Right lobe of liver (tissue), 6 donors: ENCODE measurements around the gene HOPX. TPM values are rescaled to one million over a fixed set of nuclear protein-coding genes. Genes with fewer than 3 reads are reported as not detected.

Experiments used
- ATAC-seq, 4 donors: fragments of 200-7000 bp; cut with Tn5 transposase; one replicate each; pipeline ENCODE4 v1.9.1; 2020; ENCODE audit warnings: mild to moderate bottlenecking in 4 of 4, moderate library complexity in 4 of 4
- DNase-seq, 3 donors: peaks; one replicate each; pipeline ENCODE4 v3.0.0-alpha.2; 2020
- H3K27ac ChIP-seq, 3 donors: fragments of 200-600 bp; one replicate each; pipeline ENCODE4 v1.8.0; 2022
- H3K27me3 ChIP-seq, 2 donors: fragments of 200-600 bp; one replicate each; pipeline ENCODE4 v1.8.0; 2022
- H3K36me3 ChIP-seq, 4 donors: fragments of 200-600 bp; sonication (generic) in 1 of 4; one replicate each; pipeline versions ENCODE4 v1.5.1 to v1.8.0; 2017 to 2022; ENCODE audit warnings: control low read depth in 1 of 4
- H3K4me1 ChIP-seq, 4 donors: fragments of 200-600 bp; sonication (generic) in 1 of 4; one replicate each; pipeline versions ENCODE4 v1.5.1 to v1.8.0; 2017 to 2022; ENCODE audit warnings: control low read depth in 1 of 4
- H3K4me3 ChIP-seq, 3 donors: fragments of 200-600 bp; one replicate each; pipeline ENCODE4 v1.8.0; 2022
- H3K9me3 ChIP-seq, 4 donors: fragments of 200-600 bp; sonication (generic) in 1 of 4; one replicate each; pipeline versions ENCODE4 v1.5.1 to v1.8.0; 2017 to 2022; ENCODE audit warnings: control low read depth in 1 of 4
- POLR2A ChIP-seq: fragments of 450-650 bp; IDR thresholded peaks from one replicate; pipeline ENCODE4 v1.6.1; 2017; ENCODE audit warnings: antibody characterized with exemption, mild to moderate bottlenecking
- WGBS: methylation state at CpG from one replicate; pipeline ENCODE4 v1.1.6; 2018; ENCODE audit warnings: low coverage, low lambda C conversion rate; ENCODE audit not compliant: insufficient coverage; ENCODE audit errors: missing lambda C conversion rate; 5-methylcytosine and 5-hydroxymethylcytosine counted together
- intact Hi-C, 2 donors: fragments of 100-400 bp; cut with DNase I; formaldehyde crosslinking; loops; one replicate each; pipeline versions ENCODE4 v1.11.2 to v1.14.1; 2022
- total RNA-seq, 6 experiments: library from RNA; depleted of rRNA in 2 of 6; stranded (reverse); fragments of >200 nt in 2 of 6; fragmentation: NEBNext Ultra II Directional in 3 of 6; extraction: Animal tissue kit (Norgen Biotek cat#: 25700) in 3 of 6; gene quantifications; one replicate each; pipeline versions ENCODE4 v1.1.0 to v1.2.4, GENCODE V29; 2016 to 2023
- TF ChIP-seq, protein P1 (sequence below), 4 donors: fragments of 200-600 bp in 3 of 4; fragments of 450-650 bp in 1 of 4; IDR thresholded peaks; one replicate each; pipeline versions ENCODE4 v1.5.1 to v1.8.0; 2016 to 2022; ENCODE audit warnings: antibody characterized with exemption in 4 of 4, mild to moderate bottlenecking in 2 of 4
- donor health status: DM: no; HTN: yes; CAD: no.
- donor health status: DM: no; HTN: no; CAD: no.
- donor health status: DM: no; HTN: no; CAD: no.
- donor health status: DM: no; HTN: yes; CAD: no.
- donor health status: DM: no; HTN: yes; CAD: no.

The HOPX gene
- total RNA-seq, 6 experiments from 2014 or later = 0.27 to 0.80 (median 0.42) TPM; not detected in 3

DNA sequence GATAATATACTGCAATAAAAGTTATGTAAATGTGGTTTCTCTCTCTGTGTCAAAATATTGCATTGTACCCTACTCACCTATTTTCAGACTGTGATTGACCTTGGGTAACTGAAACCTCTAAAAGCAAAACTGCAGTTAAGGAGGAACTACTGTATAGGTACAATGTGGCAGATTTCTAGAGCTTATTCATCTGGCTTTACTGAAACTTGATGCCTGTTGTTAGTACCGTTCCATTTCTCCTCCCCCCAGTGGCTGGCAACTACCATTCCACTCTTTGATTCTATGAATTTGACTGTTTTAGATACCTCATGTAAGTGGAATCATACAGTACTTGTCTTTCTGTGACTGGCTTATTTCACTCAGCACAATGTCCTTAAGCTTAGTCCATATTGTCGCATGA lies 61.9 kb downstream of the HOPX start:
- WGBS = 50% methylated on average over 2 of the region's 2 CpGs
- intact Hi-C loops = no loop called here
- ATAC-seq (no peak), DNase-seq (no peak)
- Histone ChIP-seq H3K36me3 (no peaks in the 10 kb centered on the region), H3K4me3 (no peak overlapping the region), H3K4me1 (no peaks in the 10 kb centered on the region), H3K27ac (no peak overlapping the region), H3K9me3 (no peaks in the 10 kb centered on the region), H3K27me3 (no peaks in the 10 kb centered on the region)
- no peak for TF ChIP-seq POLR2A
- TF ChIP-seq, protein P1, sequence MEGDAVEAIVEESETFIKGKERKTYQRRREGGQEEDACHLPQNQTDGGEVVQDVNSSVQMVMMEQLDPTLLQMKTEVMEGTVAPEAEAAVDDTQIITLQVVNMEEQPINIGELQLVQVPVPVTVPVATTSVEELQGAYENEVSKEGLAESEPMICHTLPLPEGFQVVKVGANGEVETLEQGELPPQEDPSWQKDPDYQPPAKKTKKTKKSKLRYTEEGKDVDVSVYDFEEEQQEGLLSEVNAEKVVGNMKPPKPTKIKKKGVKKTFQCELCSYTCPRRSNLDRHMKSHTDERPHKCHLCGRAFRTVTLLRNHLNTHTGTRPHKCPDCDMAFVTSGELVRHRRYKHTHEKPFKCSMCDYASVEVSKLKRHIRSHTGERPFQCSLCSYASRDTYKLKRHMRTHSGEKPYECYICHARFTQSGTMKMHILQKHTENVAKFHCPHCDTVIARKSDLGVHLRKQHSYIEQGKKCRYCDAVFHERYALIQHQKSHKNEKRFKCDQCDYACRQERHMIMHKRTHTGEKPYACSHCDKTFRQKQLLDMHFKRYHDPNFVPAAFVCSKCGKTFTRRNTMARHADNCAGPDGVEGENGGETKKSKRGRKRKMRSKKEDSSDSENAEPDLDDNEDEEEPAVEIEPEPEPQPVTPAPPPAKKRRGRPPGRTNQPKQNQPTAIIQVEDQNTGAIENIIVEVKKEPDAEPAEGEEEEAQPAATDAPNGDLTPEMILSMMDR (IDR thresholded peaks at IDR 0.05) = no peak

DNA sequence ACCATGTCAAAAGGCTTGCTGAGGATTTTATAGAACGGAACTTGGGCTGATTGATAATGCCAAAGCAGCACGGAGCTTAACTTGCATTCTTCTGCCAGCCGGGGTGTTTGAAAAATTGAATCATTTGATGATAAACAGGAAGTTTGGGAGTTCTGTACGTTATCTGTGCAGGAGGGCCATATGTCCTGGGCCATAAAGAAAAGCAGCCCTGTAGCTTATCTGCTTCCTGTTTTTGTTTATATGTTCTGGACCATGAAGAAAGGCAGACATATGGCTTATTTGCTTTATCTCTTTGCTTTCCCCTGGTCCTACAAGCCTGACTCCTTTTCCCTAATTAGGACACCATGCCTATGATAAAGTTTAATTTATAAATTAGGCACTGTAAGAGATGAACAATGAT lies 62.4 kb downstream of the HOPX start:
- Histone ChIP-seq H3K27me3 (no peaks in the 10 kb centered on the region), H3K36me3 (no peaks in the 10 kb centered on the region), H3K4me3 (no peak overlapping the region), H3K9me3 (no peaks in the 10 kb centered on the region), H3K4me1 (no peaks in the 10 kb centered on the region), H3K27ac (no peak overlapping the region)
- intact Hi-C loops = no loop called here
- ATAC-seq = no peak
- no peak for DNase-seq
- TF ChIP-seq, protein P1 (IDR thresholded peaks at IDR 0.05) = no peak
- TF ChIP-seq POLR2A = no peak
- 31% methylated on average over 4 of the region's 4 CpGs for WGBS

DNA sequence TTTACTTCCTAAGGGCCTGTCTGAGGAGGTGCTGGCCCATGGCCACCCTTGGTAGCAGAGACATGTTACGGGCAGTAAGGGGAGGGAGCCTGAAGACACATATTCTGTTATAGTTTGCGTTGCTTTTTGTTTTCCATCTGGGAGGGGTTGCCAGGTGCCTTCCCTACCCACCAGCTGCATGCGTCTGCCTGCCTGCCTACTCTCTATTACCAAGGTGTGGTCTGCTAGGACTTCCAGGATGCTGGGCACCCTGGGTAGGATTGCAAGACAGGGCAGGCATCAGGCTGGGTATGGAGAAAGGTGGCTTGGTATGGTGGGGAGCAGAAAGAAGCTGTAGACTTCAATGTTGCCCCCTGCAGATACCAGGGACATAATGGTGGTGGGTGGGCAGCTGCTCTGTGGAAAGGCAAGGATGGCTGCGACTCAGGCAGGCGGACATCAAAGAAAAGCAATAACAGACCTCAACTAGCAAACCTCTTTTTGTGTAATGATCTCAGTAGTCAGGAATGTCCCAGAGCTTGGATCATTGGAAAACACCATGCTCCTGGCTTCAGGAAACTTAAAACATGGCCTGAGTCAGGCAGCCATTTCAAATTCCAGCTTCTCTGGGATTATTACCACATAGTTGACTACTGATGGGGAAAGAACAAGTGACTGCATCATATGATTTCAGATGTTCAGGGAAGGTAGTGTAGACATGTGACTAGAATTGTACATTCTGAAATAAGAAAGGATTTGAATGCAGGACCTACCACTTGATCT lies 67.8 kb downstream of the HOPX start:
- Histone ChIP-seq H3K4me1 (no peaks in the 10 kb centered on the region), H3K27ac (no peak overlapping the region), H3K36me3 (no peaks in the 10 kb centered on the region), H3K27me3 (no peaks in the 10 kb centered on the region), H3K4me3 (no peak overlapping the region), H3K9me3 (no peaks in the 10 kb centered on the region)
- intact Hi-C loops = no loop called here
- no peak for TF ChIP-seq POLR2A
- TF ChIP-seq, protein P1 (IDR thresholded peaks at IDR 0.05) = no peak
- DNase-seq (no peak), ATAC-seq (no peak)
- WGBS = 73% methylated on average over 5 of the region's 5 CpGs

DNA sequence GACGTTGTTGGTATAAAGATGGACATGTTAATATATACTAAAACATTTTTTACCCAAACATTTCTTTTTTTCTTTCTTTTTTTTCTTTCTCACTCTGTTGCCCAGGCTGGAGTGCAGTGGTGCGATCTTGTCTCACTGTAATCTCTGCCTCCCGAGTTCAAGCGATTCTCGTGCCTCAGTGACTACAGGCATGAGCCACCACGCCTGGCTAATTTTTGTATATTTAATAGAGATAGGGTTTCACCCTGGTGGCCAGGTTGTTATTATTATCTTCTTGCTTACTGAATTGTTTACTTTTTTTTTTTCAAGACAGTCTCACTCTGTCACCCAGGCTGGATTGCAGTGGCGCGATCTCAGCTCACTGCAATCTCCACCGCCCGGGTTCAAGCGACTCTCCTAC lies 68.8 kb downstream of the HOPX start:
- H3K4me3 ChIP-seq = no peak overlapping the region
- no peak for TF ChIP-seq POLR2A
- TF ChIP-seq, protein P1 (IDR thresholded peaks at IDR 0.05) = no peak
- intact Hi-C loops = no loop called here
- H3K9me3 ChIP-seq = no peaks in the 10 kb centered on the region
- WGBS = 50% methylated on average over 8 of the region's 11 CpGs
- no peaks in the 10 kb centered on the region for H3K36me3 ChIP-seq
- no peak for ATAC-seq
- no peak for DNase-seq
- no peaks in the 10 kb centered on the region for H3K4me1 ChIP-seq
- H3K27ac ChIP-seq = no peak overlapping the region
- no peaks in the 10 kb centered on the region for H3K27me3 ChIP-seq
